TTC549 (cell line): ENCODE measurements around the gene MTCL3.
A peak's percentile ranks its signal among the peaks of the same experiment; 100 is the strongest.

Source experiments
- FAIRE-seq: peaks from 2 replicates; lab custom pipeline; 2012; peaks lifted over from hg19 to GRCh38; lab: Jason Lieb, UNC

MTCL3 gene

GRCh38 chr6:127518710-127519468 is at the start of gene MTCL3:
TSS of gene MTCL3 (minus strand) at chr6:127519335.
- FAIRE-seq: no peak

- no peak for FAIRE-seq
These were observed 48.3 kb upstream of the MTCL3 start for GRCh38 chr6:127567476-127567875.

GRCh38 chr6:127566651-127567050 is 47.5 kb upstream of the MTCL3 start:
- no peak for FAIRE-seq

GRCh38 chr6:127566119-127566518 is 47.0 kb upstream of the MTCL3 start:
- FAIRE-seq: no peak

GRCh38 chr6:127564761-127565160 is 45.6 kb upstream of the MTCL3 start:
- FAIRE-seq: no peak

- no peak for FAIRE-seq
These were observed 42.5 kb upstream of the MTCL3 start for GRCh38 chr6:127561660-127562059.

- peak; percentile 17 for FAIRE-seq
These were observed 35.4 kb upstream of the MTCL3 start for GRCh38 chr6:127554435-127555006.

GRCh38 chr6:127550403-127550802 is 31.3 kb upstream of the MTCL3 start:
- FAIRE-seq: no peak

- FAIRE-seq: no peak
These were observed 28.9 kb upstream of the MTCL3 start for GRCh38 chr6:127547904-127548649.

GRCh38 chr6:127547215-127547614 is 28.1 kb upstream of the MTCL3 start:
- FAIRE-seq: no peak

GRCh38 chr6:127539272-127539671 is 20.1 kb upstream of the MTCL3 start:
- FAIRE-seq: peak; percentile 68

GRCh38 chr6:127538750-127539264 is 19.7 kb upstream of the MTCL3 start:
- no peak for FAIRE-seq

GRCh38 chr6:127533736-127534135 is 14.6 kb upstream of the MTCL3 start:
- FAIRE-seq: no peak

- no peak for FAIRE-seq
These were observed 13.9 kb upstream of the MTCL3 start for GRCh38 chr6:127533011-127533410.

GRCh38 chr6:127522714-127523113 is 3.6 kb upstream of the MTCL3 start:
- no peak for FAIRE-seq

GRCh38 chr6:127520066-127520465 is 931 bp upstream of the MTCL3 start:
- no peak for FAIRE-seq

GRCh38 chr6:127519469-127519785 is 292 bp upstream of the MTCL3 start:
- no peak for FAIRE-seq

- FAIRE-seq: no peak
These were observed 885 bp downstream of the MTCL3 start for GRCh38 chr6:127518191-127518709.

- no peak for FAIRE-seq
These were observed 1.4 kb downstream of the MTCL3 start for GRCh38 chr6:127517693-127518092.

GRCh38 chr6:127516662-127517273 is 2.4 kb downstream of the MTCL3 start:
- no peak for FAIRE-seq

GRCh38 chr6:127515794-127516661 is 3.1 kb downstream of the MTCL3 start:
- FAIRE-seq: no peak
